Stimulated activated CD4-positive, alpha-beta T cell treated with anti-CD3 and anti-CD28 coated beads, TNF-alpha, amount 100 ng/mL, for 4 hours (primary cell): ENCODE measurements around the gene RAPGEF2.

Experiments
- DNase-seq, 3 experiments: peaks; one replicate each; pipeline ENCODE4 v3.0.0-alpha.2; 2020; ENCODE audit warnings: low read depth in 3 of 3

RAPGEF2 gene

GRCh38 chr4:159134429-159134828, 31.6 kb downstream of the RAPGEF2 start:
- DNase-seq = no peak

- DNase-seq = no peak
Measured at GRCh38 chr4:159137176-159137575, 34.3 kb downstream of the RAPGEF2 start.

GRCh38 chr4:159138436-159138835, 35.6 kb downstream of the RAPGEF2 start:
- DNase-seq = no peak

- DNase-seq = no peak
Measured at GRCh38 chr4:159141193-159141592, 38.3 kb downstream of the RAPGEF2 start.

GRCh38 chr4:159142241-159142640, 39.4 kb downstream of the RAPGEF2 start:
- DNase-seq = no peak

- no peak for DNase-seq
Measured at GRCh38 chr4:159142681-159143384, 40.0 kb downstream of the RAPGEF2 start.

GRCh38 chr4:159143687-159144086, 40.8 kb downstream of the RAPGEF2 start:
- DNase-seq = no peak

GRCh38 chr4:159144112-159144694, 41.3 kb downstream of the RAPGEF2 start:
- DNase-seq = no peak

GRCh38 chr4:159145318-159145991, 42.6 kb downstream of the RAPGEF2 start:
- no peak for DNase-seq

GRCh38 chr4:159145992-159146330, 43.1 kb downstream of the RAPGEF2 start:
- no peak for DNase-seq

- no peak for DNase-seq
Measured at GRCh38 chr4:159146488-159146887, 43.6 kb downstream of the RAPGEF2 start.

GRCh38 chr4:159148441-159148840, 45.6 kb downstream of the RAPGEF2 start:
- no peak for DNase-seq

GRCh38 chr4:159149666-159150065, 46.8 kb downstream of the RAPGEF2 start:
- no peak for DNase-seq

GRCh38 chr4:159150396-159150795, 47.5 kb downstream of the RAPGEF2 start:
- no peak for DNase-seq

- DNase-seq = no peak
Measured at GRCh38 chr4:159150821-159151390, 48.0 kb downstream of the RAPGEF2 start.

GRCh38 chr4:159151689-159152088, 48.8 kb downstream of the RAPGEF2 start:
- no peak for DNase-seq

GRCh38 chr4:159152181-159152580, 49.3 kb downstream of the RAPGEF2 start:
- DNase-seq = no peak

- no peak for DNase-seq
Measured at GRCh38 chr4:159153669-159154068, 50.8 kb downstream of the RAPGEF2 start.

GRCh38 chr4:159155119-159155518, 52.2 kb downstream of the RAPGEF2 start:
- no peak for DNase-seq

- DNase-seq = no peak
Measured at GRCh38 chr4:159158083-159158617, 55.3 kb downstream of the RAPGEF2 start.

GRCh38 chr4:159158985-159159384, 56.1 kb downstream of the RAPGEF2 start:
- no peak for DNase-seq

- no peak for DNase-seq
Measured at GRCh38 chr4:159159611-159160010, 56.7 kb downstream of the RAPGEF2 start.

GRCh38 chr4:159160242-159160641, 57.4 kb downstream of the RAPGEF2 start:
- no peak for DNase-seq
